ENCODE data around the gene SNUPN.
"Not testable (repeated sequence)": the region's sequence is repeated elsewhere in the genome, so short reads cannot be mapped to it uniquely, and the experiment has no call there.

Gene SNUPN

GRCh38 chr15:75590239-75590638, 35.3 kb downstream of the SNUPN start:
- CTCF ChIA-PET, result no interaction called here
- DNase-seq (ENCODE audit: extremely low spot score), result no peak
- POLR2A ChIA-PET, result interaction anchor here (2.5 kb wide), 1 partner anchor 11 kb away, joined by 9 read pairs; the partner anchor contains the start of gene PTPN9
- TF ChIP-seq ARNT (IDR thresholded peaks at IDR 0.05), result no peak
- no peak for TF ChIP-seq FOXA1 (IDR thresholded peaks at IDR 0.05)
- no peak for TF ChIP-seq LEF1 (IDR thresholded peaks at IDR 0.05; ENCODE audit: borderline replicate concordance)
- TF ChIP-seq L3MBTL2 (conservative IDR thresholded peaks at IDR 0.05), result no peak
- no peak for TF ChIP-seq FOXM1 (IDR thresholded peaks at IDR 0.05; ENCODE audit: borderline replicate concordance)
- TF ChIP-seq SUZ12 (IDR thresholded peaks at IDR 0.05), result no peak
- no peak for TF ChIP-seq TARDBP (IDR thresholded peaks at IDR 0.05)
- TF ChIP-seq PKNOX1 (IDR thresholded peaks at IDR 0.05), result no peak
- TF ChIP-seq ELF4 (IDR thresholded peaks at IDR 0.05), result no peak

DNA sequence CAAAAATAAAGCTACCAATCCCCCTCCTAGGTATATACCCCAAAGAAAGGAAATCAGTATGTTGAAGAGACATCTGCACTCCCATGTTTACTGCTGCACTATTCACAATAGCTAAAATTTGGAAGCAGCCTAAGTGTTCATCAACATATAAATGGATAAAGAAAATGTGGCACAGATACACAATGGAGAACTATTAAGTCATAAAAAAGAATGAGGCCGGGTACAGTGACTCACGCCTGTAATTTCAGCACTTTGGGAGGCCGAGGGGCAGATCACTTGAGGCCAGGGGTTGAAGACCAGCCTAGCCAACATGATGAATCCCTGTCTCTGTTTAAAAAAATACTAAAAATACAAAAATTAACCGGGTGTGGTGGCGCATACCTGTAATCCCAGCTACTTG, 36.5 kb downstream of the SNUPN start:
- no peak for DNase-seq (ENCODE audit: extremely low spot score)
- TF ChIP-seq NFRKB (IDR thresholded peaks at IDR 0.05) (no peak), BHLHE40 (IDR thresholded peaks at IDR 0.05; ENCODE audit: borderline replicate concordance) (no peak), FOXK2 (IDR thresholded peaks at IDR 0.05) (no peak), ARNT (IDR thresholded peaks at IDR 0.05) (no peak), FOXM1 (IDR thresholded peaks at IDR 0.05; ENCODE audit: borderline replicate concordance) (no peak), HDGF (IDR thresholded peaks at IDR 0.05; ENCODE audit: borderline replicate concordance) (no peak), CTBP1 (IDR thresholded peaks at IDR 0.05; ENCODE audit: borderline replicate concordance) (no peak), PKNOX1 (IDR thresholded peaks at IDR 0.05) (no peak), LEF1 (IDR thresholded peaks at IDR 0.05; ENCODE audit: borderline replicate concordance) (no peak), ELF4 (IDR thresholded peaks at IDR 0.05) (no peak), L3MBTL2 (conservative IDR thresholded peaks at IDR 0.05) (no peak), TARDBP (IDR thresholded peaks at IDR 0.05) (no peak), FOXA1 (IDR thresholded peaks at IDR 0.05) (no peak), SP1 (IDR thresholded peaks at IDR 0.05) (no peak)
- ChIA-PET CTCF (no interaction called here), POLR2A (interaction anchor here (2.5 kb wide), 1 partner anchor 10 kb away, joined by 9 read pairs; the partner anchor contains the start of gene PTPN9)

GRCh38 chr15:75586422-75586821, 39.1 kb downstream of the SNUPN start:
- POLR2A ChIA-PET; CTCF ChIA-PET; DNase-seq (ENCODE audit: extremely low spot score): not testable (repeated sequence)

DNA sequence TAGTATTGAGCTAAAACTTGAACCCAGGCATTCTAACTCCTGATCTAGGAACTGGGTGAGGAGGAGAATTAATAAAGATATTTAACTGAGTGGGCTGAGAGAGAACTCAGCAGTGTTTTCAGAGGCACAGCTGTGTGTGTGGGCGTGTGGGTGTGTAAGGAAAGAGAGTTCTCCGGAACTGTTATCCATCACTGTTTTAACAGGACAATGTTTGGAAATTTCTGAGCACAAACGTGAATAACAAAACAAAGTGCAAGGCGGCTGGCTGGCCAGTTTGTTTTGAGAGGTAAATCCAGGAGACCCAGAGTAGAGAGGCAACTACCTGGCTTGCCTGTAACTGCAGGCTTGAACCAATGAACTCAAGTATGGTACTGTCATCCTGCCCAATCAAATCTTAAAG, 41.4 kb downstream of the SNUPN start:
- POLR2A ChIA-PET, result interaction anchor here (0.9 to 1.1 kb wide), 2 partner anchors 8 to 56 kb away, joined by 3 read pairs; partner anchors contain the start of gene IMP3
- no peak for DNase-seq (ENCODE audit: extremely low spot score)
- CTCF ChIA-PET, result no interaction called here
- TF ChIP-seq NFRKB (IDR thresholded peaks at IDR 0.05), result no peak
- no peak for TF ChIP-seq FOXA1 (IDR thresholded peaks at IDR 0.05)
- no peak for TF ChIP-seq HDGF (IDR thresholded peaks at IDR 0.05; ENCODE audit: borderline replicate concordance)
- no peak for TF ChIP-seq ELF4 (IDR thresholded peaks at IDR 0.05)
- TF ChIP-seq SUZ12 (IDR thresholded peaks at IDR 0.05), result no peak
- no peak for TF ChIP-seq L3MBTL2 (conservative IDR thresholded peaks at IDR 0.05)
- TF ChIP-seq PKNOX1 (IDR thresholded peaks at IDR 0.05), result no peak
- no peak for TF ChIP-seq FOXK2 (IDR thresholded peaks at IDR 0.05)
- no peak for TF ChIP-seq CTBP1 (IDR thresholded peaks at IDR 0.05; ENCODE audit: borderline replicate concordance)
- no peak for TF ChIP-seq FOXM1 (IDR thresholded peaks at IDR 0.05; ENCODE audit: borderline replicate concordance)
- TF ChIP-seq SP1 (IDR thresholded peaks at IDR 0.05), result no peak
- TF ChIP-seq ZNF384 (IDR thresholded peaks at IDR 0.05), result no peak
- no peak for TF ChIP-seq ARNT (IDR thresholded peaks at IDR 0.05)
- TF ChIP-seq LEF1 (IDR thresholded peaks at IDR 0.05; ENCODE audit: borderline replicate concordance), result no peak
- TF ChIP-seq BHLHE40 (IDR thresholded peaks at IDR 0.05; ENCODE audit: borderline replicate concordance), result no peak
- TF ChIP-seq TARDBP (IDR thresholded peaks at IDR 0.05), result no peak

- POLR2A ChIA-PET, result interaction anchor here (0.9 to 1.1 kb wide), 2 partner anchors 9 to 56 kb away, joined by 3 read pairs; partner anchors contain the start of gene IMP3
Observed at GRCh38 chr15:75583701-75584100, 41.8 kb downstream of the SNUPN start.

GRCh38 chr15:75582943-75583342, 42.6 kb downstream of the SNUPN start:
- POLR2A ChIA-PET; DNase-seq (ENCODE audit: extremely low spot score); CTCF ChIA-PET: not testable (repeated sequence)

More at GRCh38 chr15:75583701-75584100, 41.8 kb downstream of the SNUPN start:
- no peak for DNase-seq (ENCODE audit: extremely low spot score)
- CTCF ChIA-PET, result no interaction called here
- TF ChIP-seq LEF1 (IDR thresholded peaks at IDR 0.05; ENCODE audit: borderline replicate concordance) (no peak), ZNF384 (IDR thresholded peaks at IDR 0.05) (no peak), NFRKB (IDR thresholded peaks at IDR 0.05) (no peak), BHLHE40 (IDR thresholded peaks at IDR 0.05; ENCODE audit: borderline replicate concordance) (no peak), FOXM1 (IDR thresholded peaks at IDR 0.05; ENCODE audit: borderline replicate concordance) (no peak), SUZ12 (IDR thresholded peaks at IDR 0.05) (no peak), FOXK2 (IDR thresholded peaks at IDR 0.05) (no peak), SP1 (IDR thresholded peaks at IDR 0.05) (no peak), TARDBP (IDR thresholded peaks at IDR 0.05) (no peak), ELF4 (IDR thresholded peaks at IDR 0.05) (no peak), PKNOX1 (IDR thresholded peaks at IDR 0.05) (no peak), CTBP1 (IDR thresholded peaks at IDR 0.05; ENCODE audit: borderline replicate concordance) (no peak)
